K562 (cell line): ENCODE results near the gene LHPP. TPM values are rescaled to one million over a fixed set of nuclear protein-coding genes. Genes with fewer than 3 reads are reported as not detected.
A peak's percentile ranks its signal among the peaks of the same experiment; 100 is the strongest.

Experiments used
- ATAC-seq: fragments of 200-7000 bp; cut with Tn5 transposase; 3 replicates; pipeline ENCODE4 v1.9.1; 2020; ENCODE audit warnings: moderate library complexity
- BruUV-seq: library from RNA; stranded (reverse); fragments of 400-500 nt; replicated peaks from 2 replicates; lab custom pipeline; 2021; lab: Mats Ljungman, UMichigan
- CTCF ChIA-PET: fragments of 300-600 bp; formaldehyde crosslinking; extraction: SDS; loops from one replicate; lab custom pipeline; 2021; ENCODE audit warnings: low intra/inter-chr PET ratio; lab: Yijun Ruan, JAX
- POLR2A ChIA-PET: fragments of 300-600, 350-650 bp; sonication (Branson Sonifier 250); formaldehyde crosslinking; extraction: SDS; loops from one replicate; lab custom pipeline; 2021; ENCODE audit warnings: antibody characterized with exemption, inconsistent platforms; lab: Yijun Ruan, JAX
- DNase-seq, 4 experiments: peaks; one replicate each; pipeline versions ENCODE4 v3.0.0 to v3.0.0-alpha.2; 2011 to 2018; ENCODE audit warnings: low spot score in 3 of 4, mixed read lengths in 3 of 4; ENCODE audit errors: extremely low read depth in 1 of 4
- FAIRE-seq: peaks from 2 replicates; lab custom pipeline; 2011; peaks lifted over from hg19 to GRCh38; lab: Jason Lieb, UNC
- H2AFZ ChIP-seq: 2 replicates; pipeline ENCODE4 v1.6.0; 2011; ENCODE audit warnings: low read depth, low read length, control low read depth, inconsistent platforms
- H3K27ac ChIP-seq: fragments of 200-600 bp; 3 replicates; pipeline ENCODE4 v1.8.0; 2011; ENCODE audit warnings: low read depth, mild to moderate bottlenecking, control low read depth, inconsistent platforms, low read length, moderate library complexity, mixed read lengths; ENCODE audit errors: extremely low read depth
- H3K27me3 ChIP-seq, 2 experiments: fragments of 300-600 bp in 1 of 2; 2 replicates in 1 of 2; 3 replicates in 1 of 2; pipeline versions ENCODE4 v1.6.0 to v1.8.0; 2011; ENCODE audit warnings: inconsistent platforms in 2 of 2, low read length in 2 of 2, mild to moderate bottlenecking in 1 of 2, mixed read lengths in 1 of 2, moderate library complexity in 1 of 2; ENCODE audit not compliant: control insufficient read depth in 2 of 2, insufficient read depth in 2 of 2
- H3K36me3 ChIP-seq: fragments of 300-600 bp; 3 replicates; pipeline ENCODE4 v1.8.0; 2011; ENCODE audit warnings: mild to moderate bottlenecking, low read length, inconsistent platforms; ENCODE audit not compliant: control insufficient read depth, insufficient read depth
- H3K4me1 ChIP-seq, 2 experiments: fragments of 200-600 bp in 1 of 2; replicated peaks in 1 of 2; 2 replicates in 1 of 2; 3 replicates in 1 of 2; pipeline versions ENCODE4 v1.5.1 to v1.8.0; 2011; ENCODE audit warnings: inconsistent platforms in 2 of 2, low read length in 2 of 2, mild to moderate bottlenecking in 1 of 2, mixed read lengths in 1 of 2, moderate library complexity in 1 of 2; ENCODE audit not compliant: control insufficient read depth in 2 of 2, insufficient read depth in 2 of 2
- H3K4me2 ChIP-seq: 2 replicates; pipeline ENCODE4 v1.6.1; 2011; ENCODE audit warnings: low read length, control low read depth, inconsistent platforms, mixed read lengths; ENCODE audit not compliant: insufficient read depth
- H3K4me3 ChIP-seq: fragments of 200-600 bp; sonication (generic), shearing (Covaris generic); 2 replicates; pipeline ENCODE4 v1.5.1; 2016; ENCODE audit warnings: control low read depth, inconsistent platforms
- H3K79me2 ChIP-seq: fragments of 200-600 bp; 3 replicates; pipeline ENCODE4 v1.8.0; 2011; ENCODE audit warnings: low read length, inconsistent platforms; ENCODE audit not compliant: control insufficient read depth, insufficient read depth
- H3K9ac ChIP-seq, 2 experiments: 2 replicates each; pipeline versions ENCODE4 v1.6.0 to v1.6.1; 2011; ENCODE audit warnings: low read depth in 2 of 2, low read length in 2 of 2, control low read depth in 1 of 2, inconsistent platforms in 1 of 2, mild to moderate bottlenecking in 1 of 2, mixed read lengths in 1 of 2; ENCODE audit not compliant: insufficient read depth in 1 of 2
- H3K9me1 ChIP-seq: one replicate; pipeline ENCODE4 v1.6.0; 2011; ENCODE audit warnings: inconsistent platforms, mild to moderate bottlenecking, low read length, moderate library complexity; ENCODE audit not compliant: control insufficient read depth, insufficient read depth
- H3K9me3 ChIP-seq: replicated peaks from 2 replicates; pipeline ENCODE4 v1.5.1; 2011; ENCODE audit warnings: low read depth, low read length, inconsistent platforms; ENCODE audit not compliant: control insufficient read depth, insufficient read depth
- H4K20me1 ChIP-seq: replicated peaks from 2 replicates; pipeline ENCODE4 v1.6.1; 2011; ENCODE audit warnings: low read length, inconsistent platforms, mixed read lengths; ENCODE audit not compliant: control insufficient read depth, insufficient read depth
- C11orf30 ChIP-seq: fragments of 450-650 bp; IDR thresholded peaks from 2 replicates; pipeline ENCODE4 v1.6.1; 2016; ENCODE audit warnings: low read depth, mild to moderate bottlenecking
- CBX2 ChIP-seq: fragments of 200-600 bp; sonication (generic); IDR thresholded peaks from one replicate; pipeline ENCODE4 v1.6.1; 2012; ENCODE audit warnings: mild to moderate bottlenecking, low read length, inconsistent platforms; ENCODE audit not compliant: insufficient read depth, poor library complexity, severe bottlenecking
- CEBPB ChIP-seq: fragments of 450-650 bp; IDR thresholded peaks from 2 replicates; pipeline ENCODE4 v1.6.1; 2016; ENCODE audit warnings: missing genetic modification characterization, missing compliant biosample characterization
- KDM1A ChIP-seq, 2 experiments: fragments of 450-650 bp; IDR thresholded peaks; 2 replicates each; pipeline ENCODE4 v1.6.1; 2016; ENCODE audit warnings: mild to moderate bottlenecking in 2 of 2
- NR2C2 ChIP-seq, 2 experiments: fragments of 200-800 bp in 1 of 2; sonication (Bioruptor generic) in 1 of 2; sonication (generic) in 1 of 2; formaldehyde crosslinking in 1 of 2; IDR thresholded peaks; 2 replicates each; pipeline versions ENCODE4 v1.6.1 to v1.8.0; 2016 to 2022; ENCODE audit warnings: mild to moderate bottlenecking in 1 of 2, missing compliant biosample characterization in 1 of 2, missing genetic modification characterization in 1 of 2, missing genetic modification reagents in 1 of 2
- PHF8 ChIP-seq: fragments of 200-600 bp; sonication (generic); IDR thresholded peaks from 2 replicates; pipeline ENCODE4 v1.6.1; 2012; ENCODE audit warnings: mixed run types, mild to moderate bottlenecking, inconsistent platforms, low read length, moderate library complexity, borderline replicate concordance
- STAT5A ChIP-seq: IDR thresholded peaks from 2 replicates; pipeline ENCODE4 v1.6.1; 2012; ENCODE audit warnings: low read length, inconsistent platforms, borderline replicate concordance
- TAF1 ChIP-seq: IDR thresholded peaks from 2 replicates; pipeline ENCODE4 v1.6.1; 2011; ENCODE audit warnings: mild to moderate bottlenecking, low read length, moderate library complexity; ENCODE audit not compliant: insufficient read depth, control insufficient read depth, severe bottlenecking; ENCODE audit errors: extremely low read depth
- ZBTB2 ChIP-seq: fragments of 450-650 bp; IDR thresholded peaks from 2 replicates; pipeline ENCODE4 v1.6.1; 2016; ENCODE audit warnings: antibody characterized with exemption
- ZFPM2 ChIP-seq: fragments of 250-450 bp; sonication (Bioruptor Pico); IDR thresholded peaks from 2 replicates; pipeline ENCODE4 v1.5.1; 2022; ENCODE audit warnings: mild to moderate bottlenecking
- ZNF121 ChIP-seq: sonication (generic); formaldehyde crosslinking; conservative IDR thresholded peaks from 2 replicates; pipeline ENCODE4 v1.8.0; 2022; ENCODE audit warnings: missing genetic modification reagents
- ZNF146 ChIP-seq: IDR thresholded peaks from one replicate; pipeline ENCODE4 v1.6.1; 2018; ENCODE audit warnings: missing compliant biosample characterization; ENCODE audit not compliant: unreplicated experiment
- ZNF408 ChIP-seq: fragments of 250-450 bp; sonication (Bioruptor Pico); IDR thresholded peaks from 2 replicates; pipeline ENCODE4 v1.4.0; 2020; ENCODE audit warnings: low read depth, mild to moderate bottlenecking, moderate library complexity
- WGBS: fragments of 100-300 bp; shearing (Covaris generic); methylation state at CpG from one replicate; pipeline ENCODE4 v1.1.6; 2016; ENCODE audit warnings: low coverage, mixed read lengths; ENCODE audit not compliant: insufficient coverage; ENCODE audit errors: missing lambda C conversion rate; 5-methylcytosine and 5-hydroxymethylcytosine counted together
- in situ Hi-C: fragments of 300-500 bp; cut with MboI; formaldehyde crosslinking; loops from 4 replicates; pipeline ENCODE4 v1.15.0; 2018; ENCODE audit warnings: inconsistent platforms, mixed read lengths
- intact Hi-C: fragments of 100-400 bp; cut with micrococcal nuclease; formaldehyde crosslinking; loops from 2 replicates; pipeline ENCODE4 v1.14.2; 2022
- polyA plus RNA-seq, 8 experiments: library from polyadenylated mRNA; depleted of rRNA in 4 of 8; stranded (reverse) in 5 of 8; unstranded in 3 of 8; fragments of >200 nt; fragmentation: Nextera tagmentation in 2 of 8; fragmentation: Illumina TruSeq in 1 of 8; extraction: Ambion mirVana in 2 of 8; extraction: Trizol in 1 of 8; gene quantifications; 2 replicates each; pipeline versions ENCODE4 v1.2.1 to v1.2.3, GENCODE V29; 2011 to 2014; ENCODE audit warnings: inconsistent platforms in 1 of 8, missing spikeins in 1 of 8
- total RNA-seq, 7 experiments: library from RNA; depleted of rRNA in 6 of 7; stranded (reverse); fragments of >200 nt in 6 of 7; fragmentation: Illumina TruSeq in 2 of 7; extraction: Trizol in 2 of 7; gene quantifications; 2 replicates each; pipeline versions ENCODE4 v1.2.1 to v1.2.3, GENCODE V29; 2011 to 2021; ENCODE audit warnings: low replicate concordance in 1 of 7

Gene LHPP
- total and polyA plus RNA-seq, 9 of the 15 experiments (the other 6 are each of a cell fraction or from before 2014, with no cell fraction given) = 0.34 to 7.4 (median 3.0) TPM

- TF ChIP-seq NR2C2 (CRISPR knock-in tag; IDR thresholded peaks at IDR 0.05) (no peak), NR2C2 (tag; IDR thresholded peaks at IDR 0.05) (no peak), ZNF408 (CRISPR knock-in tag) (no peak), ZBTB2 (no peak), STAT5A (no peak), KDM1A (IDR thresholded peaks at IDR 0.05) (peak in 1 of 2 experiments; percentile 11; a peak in 1 of 4 replicates), ZFPM2 (CRISPR knock-in tag) (no peak), ZNF146 (CRISPR knock-in tag) (no peak), PHF8 (no peak), ZNF121 (CRISPR knock-in tag) (no peak), TAF1 (no peak)
These were observed 187.1 kb downstream of the LHPP start (continued) for GRCh38 chr10:124648738-124649137.

GRCh38 chr10:124649214-124649613, 187.6 kb downstream of the LHPP start:
- no peak for ATAC-seq
- ChIA-PET POLR2A (interaction anchor here (1.0 to 1.1 kb wide), 3 partner anchors 13 to 67 kb away, joined by 3 read pairs; no protein-coding TSS in a partner anchor), CTCF (no interaction called here)
- Histone ChIP-seq H3K36me3 (peaks cover 9% of the 10 kb centered on the region; the same call in 1 of the 3 replicates), H3K4me1 (peaks cover 35 to 54% of the 10 kb centered on the region in 2 experiments), H3K79me2 (peaks cover 18% of the 10 kb centered on the region), H3K9me1 (no peaks in the 10 kb centered on the region), H3K4me2 (0 out of 2 replicates have a peak overlapping the region, but pooled peaks have one; percentile 37), H3K27me3 (no peaks in the 10 kb centered on the region), H3K27ac (peak overlapping the region; percentile 82; the same call in 2 of the 3 replicates), H2AFZ (no peak overlapping the region), H3K4me3 (no peak overlapping the region), H3K9ac (peak overlapping the region; percentile 56 to 79; a peak in 1 of 4 replicates), H3K9me3 (no peaks in the 10 kb centered on the region; the same call in 1 of the 2 replicates), H4K20me1 (no peaks in the 10 kb centered on the region)
- in situ Hi-C loops = no loop called here
- WGBS = 36% methylated on average over 4 of the region's 5 CpGs
- DNase-seq = no peak
- no peak for TF ChIP-seq C11orf30
- TF ChIP-seq CBX2 = no peak
- TF ChIP-seq CEBPB (tag) = 0 out of 2 replicates have a peak, but pooled peaks have one; percentile 25
- no TSS peak for BruUV-seq
- FAIRE-seq = no peak
- intact Hi-C loops = loop anchor here (2.0 to 5.0 kb wide), 2 partner anchors 22 to 93 kb away; partner anchors contain the start of gene FAM53B
